GM12878 (cell line): ENCODE results near the gene C6orf15. TPM values are rescaled to one million over a fixed set of nuclear protein-coding genes. Genes with fewer than 3 reads are reported as not detected.

ENCODE experiments used
- BHLHE40 ChIP-seq, 2 experiments: fragments of 450-650 bp in 1 of 2; IDR thresholded peaks; 2 replicates each; pipeline ENCODE4 v1.6.1; 2011 to 2017; ENCODE audit warnings: low read depth in 2 of 2, borderline replicate concordance in 1 of 2, improper control_type of control experiment in 1 of 2, low read length in 1 of 2, mild to moderate bottlenecking in 1 of 2
- CREM ChIP-seq: IDR thresholded peaks from 2 replicates; pipeline ENCODE4 v1.6.1; 2014; ENCODE audit warnings: antibody characterized with exemption, low read depth
- SKIL ChIP-seq: fragments of 450-650 bp; IDR thresholded peaks from 2 replicates; pipeline ENCODE4 v1.6.1; 2017; ENCODE audit warnings: mild to moderate bottlenecking, low read depth, inconsistent platforms; ENCODE audit not compliant: poor library complexity, severe bottlenecking
- SMAD1 ChIP-seq: fragments of 450-650 bp; IDR thresholded peaks from 2 replicates; pipeline ENCODE4 v1.6.1; 2018; ENCODE audit warnings: mild to moderate bottlenecking, low read depth; ENCODE audit not compliant: partially characterized antibody
- SMAD5 ChIP-seq: IDR thresholded peaks from 2 replicates; pipeline ENCODE4 v1.6.1; 2016; ENCODE audit warnings: antibody characterized with exemption, low read depth
- SMC3 ChIP-seq: IDR thresholded peaks from 2 replicates; pipeline ENCODE4 v1.6.1; 2011; ENCODE audit warnings: low read length, improper control_type of control experiment, borderline replicate concordance
- TBL1XR1 ChIP-seq: IDR thresholded peaks from 2 replicates; pipeline ENCODE4 v1.6.1; 2012; ENCODE audit warnings: low read depth, low read length, improper control_type of control experiment
- TCF7 ChIP-seq: IDR thresholded peaks from 2 replicates; pipeline ENCODE4 v1.6.1; 2014; ENCODE audit warnings: antibody characterized with exemption, borderline replicate concordance
- USF1 ChIP-seq: IDR thresholded peaks from 2 replicates; pipeline ENCODE4 v1.6.1; 2011; ENCODE audit warnings: borderline replicate concordance, low read depth, mild to moderate bottlenecking, moderate library complexity, mixed read lengths, low read length; ENCODE audit not compliant: insufficient read depth; ENCODE audit errors: extremely low read length
- ZBTB33 ChIP-seq: fragments of 450-650 bp; IDR thresholded peaks from 2 replicates; pipeline ENCODE4 v1.6.1; 2017; ENCODE audit warnings: mild to moderate bottlenecking
- ZBTB40 ChIP-seq: fragments of 450-650 bp; IDR thresholded peaks from 2 replicates; pipeline ENCODE4 v1.6.1; 2016; ENCODE audit warnings: mild to moderate bottlenecking, moderate library complexity, borderline replicate concordance
- polyA plus RNA-seq, 11 experiments: library from polyadenylated mRNA; depleted of rRNA in 4 of 11; unstranded in 6 of 11; stranded (reverse) in 5 of 11; fragments of >200 nt; fragmentation: Nextera tagmentation in 4 of 11; fragmentation: Illumina TruSeq in 1 of 11; extraction: Ambion mirVana in 4 of 11; extraction: Trizol in 1 of 11; gene quantifications; 1 replicate in 1 of 11; 2 replicates in 10 of 11; pipeline versions ENCODE4 v1.2.1 to v1.2.3, GENCODE V29; 2011 to 2016; ENCODE audit warnings: inconsistent platforms in 2 of 11, missing spikeins in 2 of 11, low read depth in 1 of 11
- small RNA-seq: library from RNA; depleted of rRNA; stranded (forward); fragments of <200 nt; gene quantifications from one replicate; pipeline ENCODE3, GENCODE V24; 2014
- total RNA-seq, 4 experiments: library from RNA; depleted of rRNA in 3 of 4; stranded (reverse); fragments of >200 nt in 3 of 4; fragmentation: Illumina TruSeq in 1 of 4; extraction: Trizol in 1 of 4; gene quantifications; 2 replicates each; pipeline versions ENCODE4 v1.2.1 to v1.2.3, GENCODE V29; 2013 to 2021

C6orf15 gene
- total and polyA plus RNA-seq, 10 of the 15 experiments (the other 5 are each of a cell fraction or from before 2014, with no cell fraction given): not detected

GRCh38 chr6:31063906-31064435 is 48.4 kb downstream of the C6orf15 start (continued):
- TF ChIP-seq ZBTB40 (no peak), TBL1XR1 (no peak), TCF7 (no peak), BHLHE40 (IDR thresholded peaks at IDR 0.05; ENCODE audit: borderline replicate concordance in 1 of 2, low read depth in 2 of 2, low read length in 1 of 2) (no peak), CREM (no peak), USF1 (no peak), SMAD5 (no peak), SMAD1 (no peak), ZBTB33 (no peak), SMC3 (no peak), SKIL (no peak)
- TF ChIP-seq, all 136 proteins: peak for 0

Small RNA genes within 50 kb of the gene (small RNA-seq; reads per million reads assigned to genes)
- gene POLR2LP1 (not detected), gene RNU6-1133P (not detected)

Other genes starting within 250 kb of the C6orf15 start
Only the 7 nearest of the 15 such genes appear.
- gene MUC22, start 102.1 kb downstream of the C6orf15 start, total RNA-seq (2014; rRNA removed): under 0.01 TPM in 2 replicates
- gene MUC22, start 102.1 kb downstream of the C6orf15 start, total RNA-seq (2014; rRNA removed; fragmentation: Illumina TruSeq; extraction: Trizol): 0.09 TPM in 1 of 2 replicates, not detected in the other
- 0.03 TPM in 1 of 2 replicates, not detected in the other for gene MUC22, start 102.1 kb downstream of the C6orf15 start, total RNA-seq (2021)
- not detected in 2 replicates for gene MUC22, start 102.1 kb downstream of the C6orf15 start, polyA plus RNA-seq (2011; rRNA removed)
- 0.06 TPM in 2 replicates for gene MUC22, start 102.1 kb downstream of the C6orf15 start, polyA plus RNA-seq (2014; fragmentation: Illumina TruSeq; extraction: Trizol)
- gene MUC22, start 102.1 kb downstream of the C6orf15 start, polyA plus RNA-seq (2014; fragmentation: Nextera tagmentation; extraction: Ambion mirVana): under 1 TPM in 1 of 2 experiments, not detected in 1; 0.06 TPM
- 0.01 and 0.03 TPM in 2 replicates for gene MUC22, start 102.1 kb downstream of the C6orf15 start, polyA plus RNA-seq (2014; rRNA removed)
- gene MUC22, start 102.1 kb downstream of the C6orf15 start, polyA plus RNA-seq (2016; fragmentation: Nextera tagmentation; extraction: Ambion mirVana): not detected
- gene PSORS1C1, start 2.2 kb upstream of the C6orf15 start, total RNA-seq (2014; rRNA removed): not detected in 2 replicates
- not detected in 2 replicates for gene PSORS1C1, start 2.2 kb upstream of the C6orf15 start, total RNA-seq (2014; rRNA removed; fragmentation: Illumina TruSeq; extraction: Trizol)
- gene PSORS1C1, start 2.2 kb upstream of the C6orf15 start, total RNA-seq (2021): 0.64 TPM in 1 of 2 replicates, not detected in the other
- 0.10 and 0.15 TPM in 2 replicates for gene PSORS1C1, start 2.2 kb upstream of the C6orf15 start, polyA plus RNA-seq (2011; rRNA removed)
- gene PSORS1C1, start 2.2 kb upstream of the C6orf15 start, polyA plus RNA-seq (2014; fragmentation: Illumina TruSeq; extraction: Trizol): 0.57 TPM in 1 of 2 replicates, not detected in the other
- gene PSORS1C1, start 2.2 kb upstream of the C6orf15 start, polyA plus RNA-seq (2014; fragmentation: Nextera tagmentation; extraction: Ambion mirVana): under 1 TPM; 0.13 to 0.20 TPM
- gene PSORS1C1, start 2.2 kb upstream of the C6orf15 start, polyA plus RNA-seq (2014; rRNA removed): not detected in 2 replicates
- under 1 TPM in 1 of 2 experiments, not detected in 1; 1.00 TPM for gene PSORS1C1, start 2.2 kb upstream of the C6orf15 start, polyA plus RNA-seq (2016; fragmentation: Nextera tagmentation; extraction: Ambion mirVana)
- gene CDSN, start 7.9 kb upstream of the C6orf15 start, total RNA-seq (2014; rRNA removed): not detected in 2 replicates
- gene CDSN, start 7.9 kb upstream of the C6orf15 start, total RNA-seq (2014; rRNA removed; fragmentation: Illumina TruSeq; extraction: Trizol): not detected in 2 replicates
- not detected in 2 replicates for gene CDSN, start 7.9 kb upstream of the C6orf15 start, total RNA-seq (2021)
- not detected in 2 replicates for gene CDSN, start 7.9 kb upstream of the C6orf15 start, polyA plus RNA-seq (2011; rRNA removed)
- gene CDSN, start 7.9 kb upstream of the C6orf15 start, polyA plus RNA-seq (2014; fragmentation: Illumina TruSeq; extraction: Trizol): 0.01 TPM in 1 of 2 replicates, not detected in the other
- not detected for gene CDSN, start 7.9 kb upstream of the C6orf15 start, polyA plus RNA-seq (2014; fragmentation: Nextera tagmentation; extraction: Ambion mirVana)
- gene CDSN, start 7.9 kb upstream of the C6orf15 start, polyA plus RNA-seq (2014; rRNA removed): not detected in 2 replicates
- gene CDSN, start 7.9 kb upstream of the C6orf15 start, polyA plus RNA-seq (2016; fragmentation: Nextera tagmentation; extraction: Ambion mirVana): not detected
- gene PSORS1C2, start 26.5 kb upstream of the C6orf15 start, total RNA-seq (2014; rRNA removed): not detected in 2 replicates
- not detected in 2 replicates for gene PSORS1C2, start 26.5 kb upstream of the C6orf15 start, total RNA-seq (2014; rRNA removed; fragmentation: Illumina TruSeq; extraction: Trizol)
- not detected in 2 replicates for gene PSORS1C2, start 26.5 kb upstream of the C6orf15 start, total RNA-seq (2021)
- not detected in 2 replicates for gene PSORS1C2, start 26.5 kb upstream of the C6orf15 start, polyA plus RNA-seq (2011; rRNA removed)
- gene PSORS1C2, start 26.5 kb upstream of the C6orf15 start, polyA plus RNA-seq (2014; fragmentation: Illumina TruSeq; extraction: Trizol): not detected in 2 replicates
- gene PSORS1C2, start 26.5 kb upstream of the C6orf15 start, polyA plus RNA-seq (2014; fragmentation: Nextera tagmentation; extraction: Ambion mirVana): not detected
- not detected in 2 replicates for gene PSORS1C2, start 26.5 kb upstream of the C6orf15 start, polyA plus RNA-seq (2014; rRNA removed)
- not detected for gene PSORS1C2, start 26.5 kb upstream of the C6orf15 start, polyA plus RNA-seq (2016; fragmentation: Nextera tagmentation; extraction: Ambion mirVana)
- gene CCHCR1, start 45.2 kb upstream of the C6orf15 start, total RNA-seq (2014; rRNA removed): 26.7 and 30.2 TPM in 2 replicates
- 19.1 and 24.2 TPM in 2 replicates for gene CCHCR1, start 45.2 kb upstream of the C6orf15 start, total RNA-seq (2014; rRNA removed; fragmentation: Illumina TruSeq; extraction: Trizol)
- 35.0 and 36.8 TPM in 2 replicates for gene CCHCR1, start 45.2 kb upstream of the C6orf15 start, total RNA-seq (2021)
- 9.4 and 15.3 TPM in 2 replicates for gene CCHCR1, start 45.2 kb upstream of the C6orf15 start, polyA plus RNA-seq (2011; rRNA removed)
- 21.7 and 22.6 TPM in 2 replicates for gene CCHCR1, start 45.2 kb upstream of the C6orf15 start, polyA plus RNA-seq (2014; fragmentation: Illumina TruSeq; extraction: Trizol)
- gene CCHCR1, start 45.2 kb upstream of the C6orf15 start, polyA plus RNA-seq (2014; fragmentation: Nextera tagmentation; extraction: Ambion mirVana): 1 to 10 TPM; 1.0 to 1.4 TPM
- gene CCHCR1, start 45.2 kb upstream of the C6orf15 start, polyA plus RNA-seq (2014; rRNA removed): 34.9 and 35.2 TPM in 2 replicates
- 10 to 100 TPM; 31.4 to 34.5 TPM for gene CCHCR1, start 45.2 kb upstream of the C6orf15 start, polyA plus RNA-seq (2016; fragmentation: Nextera tagmentation; extraction: Ambion mirVana)
- gene TCF19, start 46.0 kb upstream of the C6orf15 start, total RNA-seq (2014; rRNA removed): 90.5 and 103 TPM in 2 replicates
- gene TCF19, start 46.0 kb upstream of the C6orf15 start, total RNA-seq (2014; rRNA removed; fragmentation: Illumina TruSeq; extraction: Trizol): 42.6 and 46.3 TPM in 2 replicates
- 60.2 and 61.1 TPM in 2 replicates for gene TCF19, start 46.0 kb upstream of the C6orf15 start, total RNA-seq (2021)
- gene TCF19, start 46.0 kb upstream of the C6orf15 start, polyA plus RNA-seq (2011; rRNA removed): 28.3 and 29.0 TPM in 2 replicates
- gene TCF19, start 46.0 kb upstream of the C6orf15 start, polyA plus RNA-seq (2014; fragmentation: Illumina TruSeq; extraction: Trizol): 33.9 and 43.6 TPM in 2 replicates
- gene TCF19, start 46.0 kb upstream of the C6orf15 start, polyA plus RNA-seq (2014; fragmentation: Nextera tagmentation; extraction: Ambion mirVana): 10 to 100 TPM in 1 of 2 experiments, 1 to 10 TPM in 1; 7.7 to 19.5 TPM
- gene TCF19, start 46.0 kb upstream of the C6orf15 start, polyA plus RNA-seq (2014; rRNA removed): 83.5 and 91.4 TPM in 2 replicates
- 10 to 100 TPM; 77.9 to 85.0 TPM for gene TCF19, start 46.0 kb upstream of the C6orf15 start, polyA plus RNA-seq (2016; fragmentation: Nextera tagmentation; extraction: Ambion mirVana)
- gene POU5F1, start 58.1 kb upstream of the C6orf15 start, total RNA-seq (2014; rRNA removed): 3.1 and 4.1 TPM in 2 replicates
- 4.5 and 5.3 TPM in 2 replicates for gene POU5F1, start 58.1 kb upstream of the C6orf15 start, total RNA-seq (2014; rRNA removed; fragmentation: Illumina TruSeq; extraction: Trizol)
- gene POU5F1, start 58.1 kb upstream of the C6orf15 start, total RNA-seq (2021): 2.0 and 3.7 TPM in 2 replicates
- 2.3 and 2.5 TPM in 2 replicates for gene POU5F1, start 58.1 kb upstream of the C6orf15 start, polyA plus RNA-seq (2011; rRNA removed)
- gene POU5F1, start 58.1 kb upstream of the C6orf15 start, polyA plus RNA-seq (2014; fragmentation: Illumina TruSeq; extraction: Trizol): 2.1 and 4.8 TPM in 2 replicates
- gene POU5F1, start 58.1 kb upstream of the C6orf15 start, polyA plus RNA-seq (2014; fragmentation: Nextera tagmentation; extraction: Ambion mirVana): 1 to 10 TPM; 1.4 to 2.7 TPM
- 3.7 and 5.5 TPM in 2 replicates for gene POU5F1, start 58.1 kb upstream of the C6orf15 start, polyA plus RNA-seq (2014; rRNA removed)
- gene POU5F1, start 58.1 kb upstream of the C6orf15 start, polyA plus RNA-seq (2016; fragmentation: Nextera tagmentation; extraction: Ambion mirVana): 1 to 10 TPM; 1.8 to 2.0 TPM